GM23338 (cell line): Measurements from ENCODE around the gene RNU1-2. TPM values are rescaled to one million over a fixed set of nuclear protein-coding genes. Genes with fewer than 3 reads are reported as not detected.
"Not testable (repeated sequence)": the region's sequence is repeated elsewhere in the genome, so short reads cannot be mapped to it uniquely, and the experiment has no call there.

Experiments
- ATAC-seq: fragments of 200-7000 bp; cut with Tn5 transposase; 3 replicates; pipeline ENCODE4 v1.9.1; 2020
- DNase-seq: peaks from one replicate; pipeline ENCODE4 v3.0.0-alpha.2; 2015; ENCODE audit warnings: low spot score
- H2AFZ ChIP-seq: fragments of 200-600 bp; sonication (generic); 2 replicates; pipeline ENCODE4 v1.8.0; 2016; ENCODE audit warnings: antibody characterized with exemption, mild to moderate bottlenecking, moderate library complexity
- H3F3A ChIP-seq: fragments of 200-600 bp; sonication (generic); replicated peaks from 2 replicates; pipeline ENCODE4 v1.8.0; 2017; ENCODE audit warnings: antibody characterized with exemption, mixed run types, low read depth
- H3K27ac ChIP-seq: fragments of 200-600 bp; sonication (generic); 2 replicates; pipeline ENCODE4 v1.6.1; 2016; ENCODE audit warnings: low read depth
- H3K27me3 ChIP-seq: fragments of 200-600 bp; sonication (generic); 2 replicates; pipeline ENCODE4 v1.8.0; 2016; ENCODE audit warnings: mild to moderate bottlenecking, mixed run types, moderate library complexity; ENCODE audit not compliant: insufficient read depth
- H3K36me3 ChIP-seq: fragments of 200-600 bp; sonication (generic); 2 replicates; pipeline ENCODE4 v1.8.0; 2016; ENCODE audit warnings: mild to moderate bottlenecking; ENCODE audit not compliant: insufficient read depth
- H3K4me1 ChIP-seq: fragments of 200-600 bp; sonication (generic); 2 replicates; pipeline ENCODE4 v1.8.0; 2016; ENCODE audit warnings: mild to moderate bottlenecking, moderate library complexity; ENCODE audit not compliant: insufficient read depth
- H3K4me2 ChIP-seq: fragments of 200-600 bp; sonication (generic); 2 replicates; pipeline ENCODE4 v1.7.1; 2017; ENCODE audit warnings: mixed run types
- H3K4me3 ChIP-seq: fragments of 200-600 bp; sonication (generic); 2 replicates; pipeline ENCODE4 v1.6.1; 2016; ENCODE audit warnings: mixed run types
- H3K79me2 ChIP-seq: fragments of 200-600 bp; sonication (generic); replicated peaks from 2 replicates; pipeline ENCODE4 v1.8.0; 2017; ENCODE audit warnings: mild to moderate bottlenecking; ENCODE audit not compliant: insufficient read depth
- H3K9me2 ChIP-seq: fragments of 200-600 bp; sonication (generic); 2 replicates; pipeline ENCODE4 v1.8.0; 2017; ENCODE audit not compliant: insufficient read depth
- H4K20me1 ChIP-seq: fragments of 200-600 bp; sonication (generic); replicated peaks from 2 replicates; pipeline ENCODE4 v1.8.0; 2017; ENCODE audit warnings: mild to moderate bottlenecking; ENCODE audit not compliant: insufficient read depth
- H3K27ac Mint-ChIP-seq: 2 replicates; pipeline ENCODE4 v1.8.0; 2020; ENCODE audit warnings: inconsistent platforms, mild to moderate bottlenecking, moderate library complexity, mixed read lengths
- H3K27me3 Mint-ChIP-seq: 3 replicates; pipeline ENCODE4 v1.8.0; 2022; ENCODE audit warnings: low read depth, mild to moderate bottlenecking, moderate library complexity, mixed read lengths, inconsistent platforms; ENCODE audit not compliant: insufficient read depth, poor library complexity
- H3K36me3 Mint-ChIP-seq: 3 replicates; pipeline ENCODE4 v1.8.0; 2021; ENCODE audit warnings: low read depth, mild to moderate bottlenecking, inconsistent platforms, moderate library complexity, mixed read lengths
- H3K4me1 Mint-ChIP-seq: 3 replicates; pipeline ENCODE4 v1.8.0; 2020; ENCODE audit warnings: mild to moderate bottlenecking, inconsistent platforms, mixed read lengths
- H3K4me3 Mint-ChIP-seq: 3 replicates; pipeline ENCODE4 v1.8.0; 2021; ENCODE audit warnings: moderate library complexity, mild to moderate bottlenecking, inconsistent platforms, mixed read lengths
- H3K9me3 Mint-ChIP-seq: 3 replicates; pipeline ENCODE4 v1.8.0; 2020; ENCODE audit warnings: moderate library complexity, mild to moderate bottlenecking, inconsistent platforms, mixed read lengths
- CTCF ChIP-seq, 2 experiments: fragments of 200-600 bp in 1 of 2; sonication (generic) in 1 of 2; conservative IDR thresholded peaks; 2 replicates each; pipeline versions ENCODE4 v1.5.1 to v1.6.1; 2016 to 2017; ENCODE audit warnings: antibody characterized with exemption in 2 of 2, low read depth in 2 of 2, mild to moderate bottlenecking in 2 of 2, moderate library complexity in 1 of 2
- EZH2 ChIP-seq: fragments of 200-600 bp; sonication (generic); IDR thresholded peaks from one replicate; pipeline ENCODE4 v1.8.0; 2017; ENCODE audit warnings: antibody characterized with exemption, mild to moderate bottlenecking, low read depth; ENCODE audit not compliant: unreplicated experiment
- JUNB ChIP-seq: IDR thresholded peaks from one replicate; pipeline ENCODE4 v1.6.1; 2016; ENCODE audit warnings: antibody characterized with exemption; ENCODE audit not compliant: unreplicated experiment
- NANOG ChIP-seq: IDR thresholded peaks from 2 replicates; pipeline ENCODE4 v1.6.1; 2016; ENCODE audit warnings: antibody characterized with exemption, borderline replicate concordance
- POLR2AphosphoS5 ChIP-seq: IDR thresholded peaks from 2 replicates; pipeline ENCODE4 v1.6.1; 2016; ENCODE audit warnings: antibody characterized with exemption, low read depth
- REST ChIP-seq: IDR thresholded peaks from one replicate; pipeline ENCODE4 v1.6.1; 2018; ENCODE audit warnings: antibody characterized with exemption; ENCODE audit not compliant: unreplicated experiment
- STAT1 ChIP-seq: IDR thresholded peaks from one replicate; pipeline ENCODE4 v1.6.1; 2016; ENCODE audit warnings: antibody characterized with exemption; ENCODE audit not compliant: unreplicated experiment
- ZNF114 ChIP-seq: fragments of 250-450 bp; sonication (Bioruptor Pico); IDR thresholded peaks from 2 replicates; pipeline ENCODE4 v1.5.0; 2020; ENCODE audit warnings: mild to moderate bottlenecking, moderate library complexity
- ZNF331 ChIP-seq: fragments of 250-450 bp; sonication (Bioruptor Pico); IDR thresholded peaks from 2 replicates; pipeline ENCODE4 v1.5.0; 2020; ENCODE audit warnings: low read depth, mild to moderate bottlenecking, moderate library complexity
- ZNF462 ChIP-seq: fragments of 250-450 bp; sonication (Bioruptor Pico); IDR thresholded peaks from 2 replicates; pipeline ENCODE4 v1.5.0; 2020; ENCODE audit warnings: mild to moderate bottlenecking, moderate library complexity
- polyA plus RNA-seq: library from polyadenylated mRNA; unstranded; fragments of >200 nt; fragmentation: Nextera tagmentation; extraction: Ambion mirVana; gene quantifications from 2 replicates; pipeline ENCODE4 v1.2.1, GENCODE V29; 2016
- total RNA-seq: library from RNA; depleted of rRNA; stranded (reverse); fragments of >200 nt; shearing (Covaris generic); gene quantifications from 2 replicates; pipeline ENCODE4 v1.2.3, GENCODE V29; 2014

The RNU1-2 gene
- total and polyA plus RNA-seq, 2 experiments from 2014 or later: not detected

GRCh38 chr1:16918936-16919665 lies 23.3 kb downstream of the RNU1-2 start:
- H3K27me3 Mint-ChIP-seq: peaks cover 40% of the 10 kb centered on the region
- peaks cover 21% of the 10 kb centered on the region for H3K79me2 ChIP-seq
- not testable (repeated sequence) for H3K36me3 Mint-ChIP-seq, H3K4me3 Mint-ChIP-seq, H3K27me3 ChIP-seq, H3K36me3 ChIP-seq, H3K4me3 ChIP-seq, ATAC-seq, H3K9me2 ChIP-seq, H3K27ac ChIP-seq, H2AFZ ChIP-seq, H3K9me3 Mint-ChIP-seq, H3K4me2 ChIP-seq, H3K27ac Mint-ChIP-seq
- peak; percentile 49 for DNase-seq
- H4K20me1 ChIP-seq: peaks cover 12% of the 10 kb centered on the region
- peaks cover 47% of the 10 kb centered on the region for H3F3A ChIP-seq
- peaks cover 30% of the 10 kb centered on the region for H3K4me1 ChIP-seq
- H3K4me1 Mint-ChIP-seq: peaks cover 36% of the 10 kb centered on the region

GRCh38 chr1:16920951-16921350 lies 25.2 kb downstream of the RNU1-2 start:
- peaks cover 34% of the 10 kb centered on the region for H3K4me1 Mint-ChIP-seq
- no peaks in the 10 kb centered on the region for H3K9me2 ChIP-seq
- peaks cover 36% of the 10 kb centered on the region for H3K79me2 ChIP-seq
- H3K27ac ChIP-seq: peak overlapping the region; percentile 18
- ATAC-seq (no peak), DNase-seq (no peak)
- peak overlapping the region; percentile 50 for H3K4me2 ChIP-seq
- H3F3A ChIP-seq: peaks cover 47% of the 10 kb centered on the region
- H3K4me1 ChIP-seq: peaks cover 25% of the 10 kb centered on the region
- no peaks in the 10 kb centered on the region for H3K9me3 Mint-ChIP-seq
- no peaks in the 10 kb centered on the region for H3K36me3 ChIP-seq
- peak overlapping the region; percentile 92 for H3K4me3 Mint-ChIP-seq
- peak overlapping the region; percentile 52; the same call in 1 of the 2 replicates for H2AFZ ChIP-seq
- peak overlapping the region; percentile 70 for H3K4me3 ChIP-seq
- H3K27me3 ChIP-seq: no peaks in the 10 kb centered on the region
- peaks cover 23% of the 10 kb centered on the region for H4K20me1 ChIP-seq
- peaks cover 29% of the 10 kb centered on the region for H3K27me3 Mint-ChIP-seq
- H3K36me3 Mint-ChIP-seq: peaks cover 3% of the 10 kb centered on the region; the same call in 1 of the 3 replicates
- H3K27ac Mint-ChIP-seq: peak overlapping the region; percentile 91; the same call in 1 of the 2 replicates
- no peak for TF ChIP-seq CTCF (conservative IDR thresholded peaks at IDR 0.05; ENCODE audit: low read depth in 2 of 2)
- TF ChIP-seq POLR2AphosphoS5: no peak
- no peak for TF ChIP-seq REST
- TF ChIP-seq ZNF114 (CRISPR knock-in tag): no peak
- TF ChIP-seq EZH2: no peak
- no peak for TF ChIP-seq ZNF462 (CRISPR knock-in tag)
- TF ChIP-seq NANOG: no peak
- no peak for TF ChIP-seq ZNF331
- TF ChIP-seq JUNB: no peak
- TF ChIP-seq STAT1: no peak
